CD4-positive, alpha-beta T cell treated with Interleukin-4 for 4 hours (primary cell): ENCODE measurements around the gene GDI1.

Experiments
- DNase-seq: peaks from one replicate; pipeline ENCODE4 v3.0.0-alpha.2; 2020

Gene GDI1

DNA sequence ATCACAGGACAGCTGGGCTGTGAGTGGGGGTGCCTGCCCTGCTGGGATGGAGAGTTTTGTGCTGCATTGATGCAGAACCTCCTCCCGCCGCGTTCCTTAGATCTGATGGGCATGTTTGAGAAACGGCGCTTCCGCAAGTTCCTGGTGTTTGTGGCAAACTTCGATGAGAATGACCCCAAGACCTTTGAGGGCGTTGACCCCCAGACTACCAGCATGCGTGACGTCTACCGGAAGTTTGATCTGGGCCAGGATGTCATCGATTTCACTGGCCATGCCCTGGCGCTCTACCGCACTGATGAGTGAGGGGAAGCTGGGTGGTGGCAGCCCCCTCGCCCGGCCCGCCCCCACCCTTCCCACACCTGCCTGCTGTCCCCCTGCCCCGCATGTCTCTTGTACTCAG is 2.9 kb downstream of the GDI1 start:
- no peak for DNase-seq

DNA sequence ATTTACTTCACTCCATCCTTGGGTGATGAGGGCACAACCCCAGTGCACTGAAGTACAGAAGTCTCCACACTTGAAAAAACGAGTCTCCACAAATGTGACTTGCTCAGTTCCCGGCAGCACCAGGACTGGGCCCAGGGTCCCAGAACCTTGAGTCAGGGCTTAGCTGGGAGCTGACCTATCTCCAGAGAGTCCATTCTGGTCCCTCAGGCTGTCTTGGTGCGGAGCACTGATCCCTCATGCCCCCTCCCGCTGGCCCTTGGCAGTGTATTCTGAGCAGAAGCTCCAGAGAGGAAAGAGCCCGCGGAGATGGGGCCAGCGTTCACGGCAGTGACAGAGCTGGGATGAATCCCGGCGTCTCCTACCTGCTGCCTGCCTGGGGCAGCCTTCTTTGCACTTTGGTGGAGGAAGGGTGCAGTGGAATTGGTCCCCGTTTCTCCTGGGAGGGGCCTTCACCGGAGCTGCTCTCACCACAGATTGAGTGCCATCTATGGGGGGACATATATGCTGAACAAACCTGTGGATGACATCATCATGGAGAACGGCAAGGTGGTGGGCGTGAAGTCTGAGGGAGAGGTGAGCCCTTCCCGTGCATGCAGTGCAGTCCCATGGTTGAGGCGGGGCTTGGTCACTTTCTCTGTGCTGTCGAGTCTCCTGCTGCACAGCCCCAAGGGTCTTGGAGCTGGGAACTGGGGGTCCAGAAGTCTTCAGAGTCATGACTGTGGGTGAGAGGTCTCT is 3.8 kb downstream of the GDI1 start:
- no peak for DNase-seq

DNA sequence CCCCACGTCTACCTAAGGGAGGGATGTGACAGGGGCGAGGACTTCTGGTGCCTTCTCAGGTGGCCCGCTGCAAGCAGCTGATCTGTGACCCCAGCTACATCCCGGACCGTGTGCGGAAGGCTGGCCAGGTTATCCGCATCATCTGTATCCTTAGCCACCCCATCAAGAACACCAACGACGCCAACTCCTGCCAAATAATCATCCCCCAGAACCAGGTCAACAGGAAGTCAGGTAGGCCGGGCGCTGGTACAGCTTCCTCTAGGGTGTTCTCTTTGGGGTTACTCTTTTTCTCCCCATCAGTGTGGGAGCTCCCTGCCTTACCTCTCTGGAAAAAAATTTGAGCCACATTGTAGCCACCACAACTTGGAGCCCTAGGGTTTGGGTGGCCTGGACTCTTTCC is 4.6 kb downstream of the GDI1 start:
- DNase-seq: peak; percentile 12

DNA sequence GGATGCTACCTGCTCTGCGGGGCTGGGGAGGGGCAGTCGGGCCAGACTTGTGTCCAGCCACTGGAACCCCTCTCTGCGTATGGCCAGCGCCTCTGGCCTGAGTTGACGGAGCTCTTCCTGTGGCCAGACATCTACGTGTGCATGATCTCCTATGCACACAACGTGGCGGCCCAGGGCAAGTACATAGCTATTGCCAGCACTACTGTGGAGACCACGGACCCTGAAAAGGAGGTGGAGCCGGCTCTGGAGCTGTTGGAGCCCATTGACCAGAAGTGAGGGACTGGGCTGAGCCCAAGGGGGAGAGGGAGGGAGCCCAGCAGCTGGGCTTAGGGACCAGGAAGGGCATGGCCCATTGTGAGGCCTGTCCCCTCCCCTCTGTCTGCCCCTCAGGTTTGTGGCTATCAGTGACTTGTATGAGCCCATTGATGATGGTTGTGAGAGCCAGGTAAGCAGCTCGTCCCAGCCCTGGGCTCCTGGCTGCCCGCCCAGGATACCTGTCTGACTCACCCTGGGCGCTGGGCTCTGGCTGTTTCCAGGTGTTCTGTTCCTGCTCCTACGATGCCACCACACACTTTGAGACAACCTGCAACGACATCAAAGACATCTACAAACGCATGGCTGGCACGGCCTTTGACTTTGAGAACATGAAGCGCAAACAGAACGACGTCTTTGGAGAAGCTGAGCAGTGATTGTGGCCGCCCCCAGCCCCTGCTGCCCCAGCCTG is 5.2 kb downstream of the GDI1 start:
- no peak for DNase-seq

DNA sequence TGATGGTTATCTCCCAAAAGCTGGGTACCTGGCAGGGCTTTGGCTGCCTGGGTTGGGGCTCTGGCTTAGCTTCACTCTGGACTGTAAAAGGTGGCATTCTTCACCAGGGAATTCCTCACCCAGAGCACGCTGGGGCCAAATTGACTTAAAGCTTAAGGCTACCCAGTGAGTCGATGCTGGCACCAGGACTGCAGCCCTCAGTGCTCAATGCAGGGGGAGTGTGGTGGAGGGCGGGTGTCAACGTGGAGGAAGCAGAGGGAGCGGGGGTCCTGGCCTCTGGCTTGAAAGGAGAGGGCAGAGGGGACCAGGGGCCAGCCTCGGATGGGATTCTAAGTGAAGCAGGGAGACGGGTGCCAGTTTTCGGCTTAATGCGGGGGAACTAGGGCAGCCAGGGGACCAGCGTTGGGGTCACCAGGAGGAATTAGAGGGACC is 6.5 kb downstream of the GDI1 start:
- no peak for DNase-seq

DNA sequence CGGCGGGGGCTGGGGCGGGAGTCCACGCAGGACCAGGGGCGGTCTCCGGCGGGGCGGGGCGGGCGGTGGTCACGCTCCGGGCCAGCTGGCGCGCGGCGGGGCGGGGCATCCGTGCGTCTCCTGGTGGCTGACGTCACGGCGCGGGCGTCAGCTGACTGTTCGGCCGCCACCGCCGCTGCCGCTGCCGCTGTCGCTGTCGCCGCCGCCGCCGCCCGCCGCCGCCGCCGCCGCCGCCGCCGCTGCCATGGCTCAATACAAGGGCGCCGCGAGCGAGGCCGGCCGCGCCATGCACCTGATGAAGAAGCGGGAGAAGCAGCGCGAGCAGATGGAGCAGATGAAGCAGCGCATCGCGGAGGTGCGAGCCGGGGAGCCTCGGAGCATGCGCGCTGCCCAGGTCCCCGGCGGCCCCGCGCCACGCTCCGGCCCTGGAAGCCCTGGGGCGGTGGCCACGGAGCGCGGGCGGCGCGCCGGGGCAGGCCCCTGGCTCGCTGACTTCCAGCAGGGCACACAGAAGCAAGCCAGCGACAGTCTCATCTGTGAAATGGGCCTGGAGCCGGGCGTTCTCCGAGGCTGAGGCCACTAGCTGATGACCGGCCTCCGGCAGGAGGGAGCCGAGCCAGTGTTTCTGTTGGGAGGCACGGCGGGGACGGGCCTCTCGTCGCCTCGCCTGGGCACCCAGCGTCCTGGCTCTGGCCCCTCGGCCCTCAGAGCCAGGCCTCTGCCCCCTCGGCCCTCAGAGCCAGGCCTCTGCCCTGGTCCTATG is 7.2 kb downstream of the GDI1 start, which contains the start of gene FAM50A:
TSS of gene FAM50A (plus strand) at position 150 of the 763 bp plus-strand sequence. CDS start at position 245, 95 bp downstream.
- peak; percentile 55 for DNase-seq

DNA sequence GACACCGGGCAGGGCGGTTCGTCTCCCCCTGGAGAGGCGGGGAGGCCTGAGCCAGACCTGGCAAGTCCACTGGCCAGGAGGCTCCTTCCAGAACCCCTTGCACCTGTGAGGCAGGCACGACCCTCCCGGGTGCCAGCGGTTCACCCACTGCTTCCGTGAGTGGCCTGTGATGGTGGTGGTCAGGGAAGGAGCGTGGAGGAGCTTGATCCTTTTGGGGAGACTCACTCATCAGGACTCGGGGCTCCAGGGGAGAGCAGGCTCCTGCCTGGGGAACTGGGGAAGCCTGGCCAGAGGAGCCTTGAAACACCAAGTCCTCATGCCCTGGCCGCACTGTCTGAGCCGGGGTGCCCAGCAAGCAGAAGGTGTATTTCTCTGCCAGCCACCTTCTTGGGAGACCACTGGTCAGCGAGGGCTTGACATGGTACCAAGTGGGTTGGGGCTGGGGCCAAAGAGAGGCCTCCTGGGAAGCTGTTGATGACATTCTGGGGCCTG is 7.8 kb downstream of the GDI1 start:
- DNase-seq: no peak

DNA sequence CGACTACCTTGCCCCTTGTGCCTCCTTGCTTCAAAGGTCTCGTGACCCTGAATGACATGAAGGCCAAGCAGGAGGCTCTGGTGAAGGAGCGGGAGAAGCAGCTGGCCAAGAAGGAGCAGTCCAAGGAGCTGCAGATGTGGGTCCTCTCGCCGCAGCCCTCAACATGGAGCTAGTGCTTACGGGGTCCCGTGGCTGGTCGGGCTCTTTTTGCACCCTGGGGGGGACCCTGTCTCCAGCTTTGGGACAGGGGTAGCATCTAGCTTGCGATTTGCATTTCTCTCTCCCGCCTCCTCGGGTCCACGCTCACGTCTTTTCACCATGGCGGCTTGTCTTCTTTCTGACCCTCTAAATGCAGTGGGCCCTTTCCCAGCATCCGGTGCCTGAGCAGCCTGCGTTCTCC is 8.8 kb downstream of the GDI1 start:
- no peak for DNase-seq

DNA sequence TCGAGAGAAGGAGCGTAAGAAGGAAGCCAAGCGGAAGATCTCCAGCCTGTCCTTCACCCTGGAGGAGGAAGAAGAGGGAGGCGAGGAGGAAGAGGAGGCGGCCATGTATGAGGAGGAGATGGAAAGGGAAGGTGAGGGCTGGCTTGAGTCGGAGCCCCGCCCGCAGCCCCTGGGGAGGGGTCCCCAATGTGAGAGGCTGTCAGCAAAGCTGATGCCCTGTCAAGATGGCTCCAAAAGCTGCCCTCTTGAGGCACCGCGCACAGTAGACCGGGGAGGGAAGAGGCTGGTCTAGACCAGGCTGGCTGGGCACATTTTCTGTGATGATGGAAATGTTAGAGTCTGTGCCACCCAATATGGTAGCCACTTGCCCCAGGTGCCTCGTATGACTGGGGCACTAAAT is 9.5 kb downstream of the GDI1 start:
- DNase-seq: no peak

DNA sequence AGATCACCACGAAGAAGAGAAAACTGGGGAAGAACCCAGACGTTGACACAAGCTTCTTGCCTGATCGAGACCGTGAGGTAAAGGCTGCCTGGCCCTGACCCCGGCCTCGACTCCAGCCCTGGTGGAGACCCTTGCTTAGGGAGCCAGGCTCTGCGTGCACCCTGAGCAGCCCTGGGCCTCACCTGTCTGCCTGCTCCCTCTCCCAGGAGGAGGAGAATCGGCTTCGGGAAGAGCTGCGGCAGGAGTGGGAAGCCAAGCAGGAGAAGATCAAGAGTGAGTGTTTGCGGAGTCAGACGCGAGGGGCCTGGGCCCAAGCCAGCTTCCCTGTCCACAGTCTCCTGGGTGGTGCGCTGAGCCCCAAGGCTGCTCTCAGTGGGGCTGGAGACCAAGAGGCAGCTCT is 11.5 kb downstream of the GDI1 start:
- no peak for DNase-seq

DNA sequence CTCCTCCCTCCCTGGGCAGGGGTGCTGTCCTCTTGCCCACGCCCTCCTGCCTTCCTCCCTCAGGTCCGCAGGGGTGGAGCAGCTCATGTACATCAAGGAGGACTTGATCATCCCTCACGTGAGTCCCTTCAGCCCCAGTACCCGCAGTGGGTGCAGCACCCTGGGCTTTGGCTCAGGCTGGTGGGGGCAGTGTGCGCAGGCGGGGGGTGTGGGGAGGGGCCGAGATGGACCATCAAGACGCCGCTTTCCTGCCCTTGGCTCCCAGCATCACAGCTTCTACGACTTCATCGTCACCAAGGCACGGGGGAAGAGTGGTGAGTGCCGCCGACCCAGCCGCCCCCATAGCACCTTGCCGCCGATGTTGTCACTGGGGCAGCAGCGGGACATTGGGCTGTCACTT is 12.7 kb downstream of the GDI1 start:
- no peak for DNase-seq

DNA sequence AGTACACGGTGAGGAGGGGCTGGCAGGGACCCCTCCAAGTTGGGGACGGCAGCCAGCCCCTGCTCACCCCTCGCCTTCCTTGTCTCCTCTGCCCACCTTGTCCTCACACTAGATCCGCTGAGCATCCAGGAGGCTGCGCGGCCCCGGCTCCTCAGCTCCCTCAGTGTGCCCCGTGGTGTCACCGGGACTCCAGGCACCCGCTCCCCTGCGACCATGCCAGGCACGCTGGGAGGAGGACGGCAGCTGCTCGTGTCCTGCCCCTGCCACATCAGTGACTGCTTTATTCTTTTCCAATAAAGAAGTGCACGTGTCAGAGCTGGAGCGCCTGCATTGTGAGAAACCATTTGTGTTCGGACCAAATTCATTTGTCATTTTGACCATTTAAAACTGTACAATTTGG is 13.4 kb downstream of the GDI1 start:
- no peak for DNase-seq

DNA sequence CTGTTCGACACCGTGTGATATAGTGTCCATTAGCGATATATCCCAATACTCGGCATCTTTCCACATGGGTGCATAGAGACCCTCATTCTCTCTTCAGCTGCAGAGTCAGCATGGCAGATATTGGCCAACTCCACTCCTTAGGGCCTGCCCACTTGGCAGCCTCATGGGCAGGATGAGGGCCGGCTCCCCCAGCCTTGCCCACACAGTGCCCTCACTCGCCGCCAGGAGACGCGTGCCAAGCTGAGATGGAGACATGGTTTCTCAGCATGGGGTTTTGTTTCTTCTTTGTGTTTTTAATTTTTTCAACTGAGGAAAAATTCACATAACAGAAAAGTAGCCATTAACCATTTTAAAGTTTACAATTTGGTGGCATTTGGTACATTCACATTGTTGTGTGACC is 15.9 kb downstream of the GDI1 start:
- no peak for DNase-seq

DNA sequence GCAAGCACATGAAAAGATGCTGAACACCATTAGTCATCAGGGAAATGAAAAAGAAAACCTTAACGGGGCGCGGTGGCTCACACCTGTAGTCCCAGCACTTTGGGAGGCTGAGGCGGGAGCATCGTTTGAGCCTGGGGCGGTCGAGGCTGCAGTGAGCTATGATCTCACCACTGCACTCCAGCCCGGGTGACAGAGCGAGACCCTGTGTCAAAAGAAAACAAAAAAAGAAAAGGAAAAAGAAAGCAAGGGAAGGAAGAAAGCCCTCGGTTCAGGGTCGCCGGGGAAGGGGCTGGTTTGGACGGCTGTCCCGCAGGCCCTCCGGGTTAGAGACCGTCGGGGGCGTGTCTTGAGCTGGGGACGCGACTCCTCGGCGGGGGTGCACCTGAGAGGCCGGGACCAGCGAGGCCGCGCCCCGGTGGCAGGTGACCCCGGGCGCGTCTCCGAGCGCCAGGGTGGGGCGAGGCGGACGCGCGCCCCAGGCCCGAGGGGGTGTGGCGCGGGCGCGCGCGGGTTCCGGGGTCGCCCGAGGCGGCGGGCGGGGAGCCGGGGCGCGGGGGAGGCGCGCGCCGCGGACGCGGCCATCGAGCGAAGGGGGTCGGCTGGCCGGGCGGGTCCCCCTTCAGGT is 20.6 kb downstream of the GDI1 start:
- DNase-seq: peak; percentile 61

DNA sequence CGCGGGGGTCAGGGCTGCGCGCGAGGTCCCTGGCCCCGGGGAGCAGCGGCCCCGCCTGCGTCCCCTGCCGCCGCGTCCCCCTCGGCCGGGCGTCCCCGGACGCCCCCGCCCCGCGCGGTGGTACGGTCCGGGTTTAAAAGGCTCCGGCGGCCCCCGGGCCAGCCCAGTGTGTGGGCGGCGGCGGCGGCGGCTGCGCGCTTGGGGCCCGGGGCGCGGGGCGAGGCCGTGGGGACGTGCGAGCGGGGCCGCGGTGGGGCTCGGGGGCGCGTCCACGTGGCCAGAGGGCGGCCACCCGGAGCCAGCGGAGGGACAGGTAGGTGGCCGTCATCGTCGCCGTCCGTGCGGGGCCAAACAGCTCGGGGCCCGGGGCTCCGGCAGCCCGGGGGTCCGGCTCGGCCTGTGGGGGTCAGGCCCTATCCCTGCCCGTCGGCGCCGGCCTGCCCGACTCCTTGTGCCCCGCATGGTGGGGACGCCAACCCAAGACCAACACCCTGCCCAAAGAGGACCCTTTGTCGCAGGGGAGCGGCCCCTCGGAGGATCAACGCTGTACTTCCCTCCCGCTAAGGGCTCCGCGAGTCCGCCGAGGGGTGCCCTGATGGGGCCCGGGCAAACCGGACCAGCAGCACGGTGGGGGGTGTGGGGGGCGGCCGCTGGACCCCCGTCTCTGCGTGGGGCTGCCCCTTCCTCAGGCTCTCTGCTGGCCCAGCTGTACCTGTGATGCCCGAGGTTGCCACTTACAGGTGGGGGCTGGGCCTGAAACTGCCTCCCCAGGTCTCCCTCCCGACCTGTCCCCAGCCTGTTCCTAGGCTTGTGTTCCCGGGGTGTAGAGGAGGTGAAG is 21.4 kb downstream of the GDI1 start, which contains the start of gene PLXNA3:
TSS of gene PLXNA3 (plus strand) at position 166 of the 838 bp plus-strand sequence. CDS start 1,903 bp downstream, outside the sequence.
- DNase-seq: peak; percentile 59

DNA sequence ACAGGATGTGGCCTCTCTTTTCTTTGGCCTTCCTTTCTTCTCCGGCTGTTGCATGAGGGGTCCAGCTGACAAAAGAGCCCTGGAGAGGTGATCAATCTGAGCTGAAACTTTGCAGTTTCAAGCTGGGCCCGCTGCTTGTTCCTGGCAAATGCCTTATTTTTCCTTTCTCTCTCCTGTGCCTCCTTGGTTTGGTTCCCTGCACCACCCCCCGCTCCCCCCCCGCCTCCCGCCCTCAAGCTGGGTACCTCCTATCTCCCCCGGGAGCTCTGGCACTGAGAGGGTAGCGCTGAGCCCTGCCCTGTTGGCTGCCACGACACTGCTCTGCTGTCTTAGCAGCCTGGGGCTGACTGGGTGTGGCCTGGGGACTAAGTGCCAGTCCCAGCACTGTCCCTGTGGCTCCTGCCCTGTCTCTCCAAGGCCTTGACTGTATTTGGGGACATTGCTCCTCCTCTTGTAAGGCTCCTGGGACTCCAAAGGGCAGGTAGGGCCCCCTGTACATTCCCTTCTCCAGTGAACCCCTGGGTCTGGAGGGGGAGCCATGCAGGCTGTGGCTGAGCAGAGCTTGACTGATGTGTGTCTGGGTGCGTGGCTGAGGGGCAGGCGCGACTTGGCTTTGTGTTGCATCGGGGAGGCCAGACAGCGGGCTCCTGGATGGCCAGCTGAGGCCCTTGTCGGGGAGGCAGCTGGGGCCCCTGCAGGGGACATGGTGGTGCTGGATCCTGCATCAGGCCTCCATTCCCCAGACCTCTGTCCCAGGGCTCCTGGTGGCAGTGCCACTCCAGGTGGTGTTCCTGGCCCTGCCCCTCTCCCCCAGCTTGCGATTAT is 22.2 kb downstream of the GDI1 start:
- peak; percentile 9 for DNase-seq

DNA sequence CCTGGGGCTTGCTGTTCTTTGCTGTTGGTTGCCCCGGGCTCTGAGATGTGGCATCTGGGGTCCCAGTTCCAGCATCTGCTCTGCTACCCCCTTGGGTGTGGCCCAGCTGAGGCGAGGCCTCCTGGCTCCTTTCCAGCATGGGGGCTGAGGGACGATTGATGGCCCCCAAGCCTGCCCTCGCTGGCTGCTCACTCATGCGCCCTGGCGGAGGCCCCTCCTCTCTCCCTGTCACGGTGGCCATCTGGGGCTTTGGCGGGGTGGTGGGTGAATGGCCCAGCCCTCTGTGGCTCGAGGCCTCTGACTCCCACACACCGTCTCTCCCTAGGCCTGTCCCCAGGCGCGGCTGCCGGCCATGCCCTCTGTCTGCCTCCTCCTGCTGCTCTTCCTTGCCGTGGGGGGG is 22.9 kb downstream of the GDI1 start:
- no peak for DNase-seq

DNA sequence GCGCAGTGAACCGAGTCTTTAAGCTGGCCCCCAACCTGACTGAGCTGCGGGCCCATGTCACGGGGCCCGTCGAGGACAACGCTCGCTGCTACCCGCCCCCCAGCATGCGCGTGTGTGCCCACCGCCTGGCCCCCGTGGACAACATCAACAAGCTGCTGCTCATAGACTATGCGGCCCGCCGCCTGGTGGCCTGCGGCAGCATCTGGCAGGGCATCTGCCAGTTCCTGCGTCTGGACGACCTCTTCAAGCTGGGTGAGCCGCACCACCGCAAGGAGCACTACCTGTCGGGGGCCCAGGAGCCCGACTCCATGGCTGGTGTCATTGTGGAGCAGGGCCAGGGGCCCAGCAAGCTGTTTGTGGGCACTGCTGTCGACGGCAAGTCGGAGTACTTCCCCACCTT is 23.4 kb downstream of the GDI1 start:
- no peak for DNase-seq

DNA sequence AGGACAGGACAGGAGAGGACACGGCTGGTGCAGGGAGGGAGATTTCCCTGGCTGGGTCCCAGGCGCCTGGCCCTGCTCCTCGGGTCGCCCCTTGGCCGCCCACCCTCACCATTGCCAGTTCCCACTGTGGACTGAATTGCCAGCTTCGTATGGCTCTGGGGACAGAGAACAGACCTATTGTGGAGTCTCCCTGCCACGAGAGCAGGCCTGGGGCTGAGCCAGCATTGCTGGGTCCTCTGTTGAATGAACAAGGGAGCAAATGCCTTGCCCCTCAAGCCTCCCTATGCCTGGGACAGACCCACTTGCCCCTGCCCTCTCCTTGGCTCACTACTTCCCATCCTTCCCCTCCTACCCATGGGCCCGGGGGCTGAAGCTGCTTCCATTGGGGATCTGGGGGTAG is 25.4 kb downstream of the GDI1 start:
- DNase-seq: no peak

DNA sequence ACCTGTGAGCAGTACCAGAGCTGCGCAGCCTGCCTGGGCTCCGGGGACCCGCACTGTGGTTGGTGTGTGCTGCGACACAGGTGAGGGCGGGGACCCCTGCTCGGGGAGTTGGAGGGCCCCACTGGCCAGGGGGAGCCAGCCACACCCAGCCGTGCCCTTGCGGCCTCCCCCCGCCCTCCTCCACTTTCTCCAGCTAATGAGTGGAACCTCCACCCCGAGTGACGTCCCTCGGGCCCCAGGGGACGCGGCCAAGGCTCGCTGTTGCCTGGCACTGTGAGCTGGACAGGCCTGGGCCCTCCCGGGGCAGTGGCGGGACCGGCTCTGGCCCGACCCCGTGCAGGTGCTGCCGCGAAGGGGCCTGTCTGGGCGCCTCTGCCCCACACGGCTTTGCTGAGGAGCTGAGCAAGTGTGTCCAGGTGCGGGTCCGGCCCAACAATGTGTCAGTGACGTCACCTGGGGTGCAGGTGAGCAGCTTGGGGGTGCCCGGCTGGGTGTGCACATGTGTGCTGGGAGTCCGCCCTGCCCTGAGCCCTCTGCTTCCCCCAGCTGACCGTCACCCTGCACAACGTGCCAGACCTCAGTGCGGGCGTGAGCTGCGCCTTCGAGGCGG is 26.8 kb downstream of the GDI1 start:
- DNase-seq: no peak
